NCI-H2196 (cell line): ENCODE data around the gene POLL.
"Not testable (repeated sequence)": the region's sequence is repeated elsewhere in the genome, so short reads cannot be mapped to it uniquely, and the experiment has no call there.

Source experiments
- DNase-seq: peaks from one replicate; lab custom pipeline; 2025; ENCODE audit not compliant: unreplicated experiment; lab: John Stamatoyannopoulos, UW

POLL gene

DNA sequence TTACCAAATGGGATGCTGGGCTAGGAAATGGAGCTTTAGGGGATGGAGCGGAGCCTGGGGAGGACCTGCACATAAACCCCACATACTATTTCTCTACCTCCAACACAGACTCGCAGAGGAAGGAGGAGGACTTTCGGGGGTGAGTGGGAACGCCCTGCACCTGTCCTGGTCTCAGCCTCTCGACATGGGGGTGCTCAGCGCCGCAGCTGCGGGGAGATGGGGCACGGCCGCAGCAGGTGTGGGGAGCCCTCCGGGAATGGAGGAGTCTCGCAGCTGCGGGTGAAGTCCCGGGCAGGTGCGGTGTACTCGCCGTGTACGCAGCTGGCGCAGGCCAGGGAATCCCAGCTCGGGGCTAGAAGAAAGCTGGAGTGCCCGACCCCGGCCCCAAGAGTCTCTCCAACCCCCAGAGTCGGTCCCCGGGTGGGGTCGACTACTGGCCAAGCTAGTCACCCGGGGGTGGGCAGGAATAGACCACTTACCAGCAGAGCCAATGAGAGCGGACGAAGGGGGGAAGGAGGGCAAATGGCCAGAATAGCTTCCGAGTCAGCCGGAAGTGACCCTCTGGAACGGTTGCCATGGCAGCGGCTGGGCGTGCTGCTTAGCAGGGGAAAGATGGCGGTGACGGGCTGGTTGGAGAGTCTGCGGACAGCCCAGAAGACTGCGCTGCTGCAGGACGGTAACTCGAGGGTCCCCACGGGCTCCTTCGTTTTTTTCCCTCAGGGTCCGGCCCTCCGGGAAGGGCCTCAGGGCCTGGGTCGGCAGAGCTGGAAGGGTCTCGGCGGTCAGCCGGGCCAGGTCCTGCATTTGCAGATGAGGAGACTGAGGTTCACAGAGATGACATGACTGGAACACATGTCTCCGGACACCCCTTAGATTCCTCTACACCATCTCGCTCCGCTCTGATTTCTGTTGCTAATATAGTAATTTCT is at the start of gene POLL, which contains the start of gene DPCD:
Gene POLL (minus strand): TSS at position 533 of the 929 bp plus-strand sequence. CDS start 897 bp downstream, outside the sequence.
Gene DPCD (plus strand): TSS at position 597 of the 929 bp plus-strand sequence. CDS start 16 bp downstream, at position 613.
- DNase-seq = peak; percentile 87

DNA sequence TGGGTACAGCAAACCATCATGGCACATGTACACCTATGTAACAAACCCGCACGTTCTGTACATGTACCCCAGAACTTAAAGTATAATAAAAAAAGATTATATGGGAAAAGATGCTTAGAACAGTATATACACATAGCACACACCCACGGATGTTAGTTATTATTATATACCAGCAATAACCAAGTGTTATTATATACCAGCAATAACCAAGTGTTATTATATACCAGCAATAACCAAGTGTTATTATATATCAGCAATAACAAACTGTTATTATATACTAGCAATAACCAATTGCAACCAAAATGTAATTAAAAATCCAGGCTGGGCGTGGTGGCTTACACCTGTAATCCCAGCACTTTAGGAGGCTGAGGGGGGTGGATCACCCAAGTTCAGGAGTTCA is 45.5 kb upstream of the POLL start:
- not testable (repeated sequence) for DNase-seq

DNA sequence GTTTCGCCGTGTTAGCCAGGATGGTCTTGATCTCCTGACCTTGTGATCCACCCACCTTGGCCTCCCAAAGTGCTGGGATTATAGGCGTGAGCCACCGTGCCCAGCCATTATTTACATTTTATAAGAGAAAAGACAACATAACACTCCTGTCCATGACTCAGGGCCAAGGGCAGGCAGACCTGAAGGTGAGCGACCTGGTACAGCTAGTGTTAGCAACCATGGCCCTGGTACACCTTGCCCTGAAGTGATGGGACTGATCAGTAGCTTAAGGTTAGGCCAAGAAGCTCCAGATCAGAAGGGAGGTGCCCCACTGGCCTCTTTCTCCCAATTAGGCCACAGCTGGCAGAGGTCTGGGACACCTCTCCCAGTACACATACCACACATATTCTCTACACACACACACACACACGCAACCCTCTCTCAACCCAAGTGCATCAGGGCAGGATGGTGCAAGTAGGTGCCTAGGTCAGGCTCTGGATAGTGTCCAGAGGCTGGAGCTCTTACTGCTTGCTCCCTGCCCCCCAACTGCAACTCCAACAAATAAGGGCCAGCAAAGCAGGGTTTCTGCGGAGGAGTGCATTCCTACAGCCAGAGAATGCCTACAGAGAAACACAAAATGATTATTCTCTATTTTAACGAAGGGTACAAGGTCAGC is 43.9 kb upstream of the POLL start:
- no peak for DNase-seq

DNA sequence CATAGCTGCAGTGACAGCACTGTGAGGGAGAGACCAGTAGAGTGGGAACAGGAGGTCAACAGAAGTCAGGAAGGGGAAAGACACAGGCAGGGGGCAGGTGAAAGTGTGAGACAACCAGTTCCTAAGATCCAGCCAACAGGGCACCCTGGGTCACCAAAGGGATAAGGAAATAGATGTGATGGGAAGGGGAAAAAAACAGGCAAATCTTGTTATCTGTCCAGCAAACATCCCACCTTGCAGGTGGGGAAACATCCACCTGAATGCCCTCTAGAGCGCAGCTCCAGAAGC is 42.5 kb upstream of the POLL start:
- no peak for DNase-seq

- no peak for DNase-seq
Measured at GRCh38 chr10:101629837-101630632, 42.0 kb upstream of the POLL start.

DNA sequence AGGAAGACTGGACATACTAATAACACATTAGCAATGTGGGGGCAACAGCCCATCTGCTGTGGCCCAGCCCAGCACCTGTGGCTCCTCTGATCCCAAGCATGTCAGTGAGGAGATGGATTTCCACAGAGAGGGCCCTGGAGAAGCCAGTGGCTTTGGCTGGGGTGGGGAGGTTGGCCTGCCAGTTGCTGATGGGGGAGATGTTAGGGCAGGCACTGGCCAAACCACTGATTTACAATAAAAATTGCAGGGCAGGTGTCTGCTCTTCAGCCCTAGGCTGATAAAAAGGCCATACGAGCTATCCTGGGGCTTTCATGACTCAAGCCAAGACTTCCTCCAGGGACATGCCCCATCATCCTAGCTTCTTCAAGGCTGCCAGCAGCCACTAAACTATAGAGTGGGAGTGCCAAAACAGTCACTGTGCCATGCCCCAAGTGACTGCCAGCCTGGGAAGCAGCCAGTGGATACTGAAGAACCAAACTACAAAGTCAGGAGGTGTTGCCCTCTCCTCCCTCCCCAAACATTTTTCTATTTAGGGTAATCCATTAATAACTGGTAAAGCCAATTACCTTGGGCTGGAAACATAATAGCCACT is 37.9 kb upstream of the POLL start:
- peak; percentile 0 for DNase-seq

DNA sequence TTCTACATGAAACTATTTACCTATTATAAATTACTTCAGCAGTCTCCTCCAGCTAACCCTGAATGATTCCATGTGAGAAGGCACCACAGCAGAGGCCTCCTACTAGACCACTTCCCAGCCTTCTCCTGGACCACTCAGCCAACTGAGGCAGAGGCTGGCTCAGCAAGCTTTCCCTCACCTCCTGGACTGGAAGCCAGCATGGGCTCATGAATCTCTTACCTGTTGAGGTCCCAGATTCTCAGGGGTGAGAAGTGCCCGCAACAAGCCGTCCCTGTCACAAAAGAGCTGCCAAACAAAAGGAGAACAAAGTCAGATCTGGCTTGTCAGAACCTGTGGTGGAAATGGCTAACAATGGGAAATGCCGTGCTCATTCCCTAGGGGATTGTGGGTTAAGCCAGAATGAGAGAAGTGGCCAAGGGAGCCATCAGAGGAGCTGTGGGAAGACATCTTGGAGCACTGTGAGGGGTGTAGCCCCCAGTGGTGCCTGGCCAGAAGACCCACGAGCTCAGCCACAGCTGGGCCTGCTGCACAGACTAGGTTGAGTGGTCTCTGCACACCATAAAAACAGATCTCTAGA is 36.6 kb upstream of the POLL start:
- DNase-seq = no peak

- no peak for DNase-seq
Measured at GRCh38 chr10:101623528-101623927, 35.5 kb upstream of the POLL start.

DNA sequence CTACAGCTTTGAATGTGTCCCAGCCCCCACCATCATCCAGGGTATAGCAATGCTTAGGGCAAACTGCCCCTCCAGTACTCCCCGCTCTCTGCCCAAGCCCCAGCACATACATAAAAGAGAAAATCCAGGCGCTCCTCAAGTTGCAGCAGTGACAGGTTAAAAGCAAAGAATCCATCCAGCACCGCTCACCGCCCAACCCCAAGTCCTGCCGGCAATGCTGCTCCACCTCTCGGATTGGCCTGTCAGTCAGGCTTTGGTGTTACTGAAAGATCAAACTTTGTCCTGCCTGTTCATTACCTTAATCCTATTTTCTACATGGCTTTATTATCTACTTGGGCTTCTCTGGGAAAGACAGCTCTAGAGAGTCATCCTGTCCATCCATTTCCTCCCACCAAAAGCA is 31.9 kb upstream of the POLL start:
- DNase-seq = no peak

DNA sequence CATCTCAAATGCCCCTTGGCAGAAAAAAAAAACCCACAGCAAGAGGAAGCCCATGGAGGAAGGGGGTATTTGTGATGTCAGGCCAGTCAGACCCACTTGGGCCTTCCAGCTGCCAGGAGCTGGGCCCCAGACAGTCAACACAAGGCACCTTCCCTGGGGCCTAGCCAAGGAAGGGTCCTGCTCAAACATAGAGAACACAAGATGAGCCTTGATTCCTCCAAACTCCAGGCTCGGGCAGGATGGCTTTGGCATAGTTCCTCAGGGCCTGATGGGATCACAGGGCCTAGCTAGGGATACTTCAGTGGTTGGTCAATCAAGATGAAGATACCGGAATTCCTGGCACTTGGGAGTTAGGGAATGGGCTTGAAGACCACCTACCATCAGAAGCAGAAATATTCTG is 30.8 kb upstream of the POLL start:
- DNase-seq = no peak

DNA sequence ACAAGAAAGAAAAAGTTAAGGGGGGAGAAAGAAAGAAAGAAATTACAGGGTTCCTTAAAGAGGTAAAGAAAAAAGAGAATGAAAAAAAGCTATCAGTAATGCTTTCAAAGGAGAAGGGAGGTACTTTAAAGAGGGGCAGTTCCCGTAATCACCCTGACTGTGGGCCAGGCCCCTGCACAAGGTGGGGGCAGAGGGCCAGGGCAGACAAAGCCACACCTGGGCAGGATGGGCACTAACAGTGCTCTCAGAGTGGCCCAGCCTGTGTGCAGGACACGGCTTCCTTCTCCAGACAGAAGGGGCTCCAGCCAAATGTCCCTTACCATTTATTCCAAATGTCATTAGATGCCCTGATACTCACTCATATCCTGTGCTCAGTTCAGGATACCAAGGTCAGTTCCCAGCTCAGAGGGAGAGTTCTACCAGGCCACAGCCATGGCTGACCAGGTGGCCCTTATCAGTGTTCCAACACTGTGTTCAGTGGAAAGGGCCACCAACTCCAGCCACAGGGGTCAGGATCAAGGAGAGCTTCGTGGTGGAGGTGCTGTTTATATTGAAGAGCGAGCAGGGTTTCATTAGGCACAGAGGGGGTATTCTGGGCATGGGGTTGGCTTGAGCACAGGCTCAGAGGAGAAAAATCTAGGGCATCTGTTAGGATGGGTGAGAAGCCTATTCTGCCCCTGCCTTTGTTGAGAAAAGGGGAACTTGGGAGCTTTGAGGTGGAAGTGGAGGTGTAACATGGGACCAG is 29.9 kb upstream of the POLL start:
- no peak for DNase-seq

- no peak for DNase-seq
Measured at GRCh38 chr10:101617102-101617823, 29.2 kb upstream of the POLL start.

- no peak for DNase-seq
Measured at GRCh38 chr10:101616415-101617101, 28.5 kb upstream of the POLL start.

GRCh38 chr10:101615525-101616116 is 27.6 kb upstream of the POLL start:
- DNase-seq = no peak

DNA sequence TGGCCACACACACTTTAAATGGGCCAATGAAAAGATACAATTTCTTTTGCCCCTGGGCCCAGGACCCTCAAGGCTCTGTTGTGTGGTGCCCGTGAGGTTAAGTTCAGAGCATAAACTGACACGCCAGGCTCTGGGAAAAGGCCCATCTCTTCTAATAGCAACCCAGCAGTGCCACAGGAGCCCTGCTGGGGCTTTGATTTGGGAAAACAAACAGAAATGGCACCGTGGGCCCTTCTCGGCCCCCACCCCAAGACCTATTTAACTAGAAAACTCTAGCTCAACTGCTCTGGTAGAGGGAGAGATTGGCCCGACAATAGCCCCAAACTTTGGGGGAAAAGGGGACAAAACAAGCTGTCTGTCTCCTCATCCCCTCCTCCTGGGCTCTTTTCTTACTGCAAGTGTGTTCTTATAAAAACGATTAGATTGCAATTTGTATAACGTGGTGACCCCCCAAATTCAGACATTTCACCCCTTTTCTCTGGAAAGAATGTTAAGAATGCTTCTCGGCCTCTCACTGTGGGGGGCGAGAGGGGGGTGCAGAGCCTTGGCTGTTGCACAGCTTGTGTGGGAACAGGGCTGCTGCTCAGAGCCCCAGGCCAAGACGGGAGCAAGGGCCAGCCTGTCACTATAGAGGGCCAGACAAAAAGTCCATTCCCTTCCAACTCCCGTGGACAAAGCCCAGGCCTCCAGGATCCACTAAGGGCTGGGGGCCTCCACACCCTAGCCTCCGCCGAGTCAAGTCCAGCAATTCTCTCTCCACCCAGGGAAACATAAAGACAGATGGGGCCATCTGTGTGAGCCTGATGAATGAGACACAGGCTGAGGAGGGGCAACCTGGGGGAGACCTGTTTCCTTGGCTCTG is 26.8 kb upstream of the POLL start:
- no peak for DNase-seq

DNA sequence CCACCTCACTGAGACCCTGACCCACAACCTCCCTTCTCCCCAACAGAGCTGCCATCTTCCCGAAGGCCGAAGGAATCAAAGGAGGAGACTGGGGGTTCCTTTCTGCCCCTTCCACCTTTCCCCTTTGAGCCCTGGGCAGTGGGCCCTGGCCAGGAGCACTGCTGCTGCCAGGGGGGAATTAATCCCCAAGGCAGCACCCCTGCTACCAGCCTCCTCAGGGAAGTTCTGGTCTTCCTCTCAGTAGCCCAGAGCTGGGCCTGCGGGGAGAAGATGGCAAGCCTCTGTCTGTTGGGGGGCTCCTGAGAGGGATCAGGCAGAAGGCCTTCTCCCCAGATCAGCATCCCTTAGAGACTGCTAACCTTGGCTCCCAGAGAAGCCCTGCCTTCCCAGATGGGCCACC is 25.6 kb upstream of the POLL start:
- DNase-seq = no peak

- DNase-seq = no peak
Measured at GRCh38 chr10:101612872-101613271, 24.8 kb upstream of the POLL start.

- DNase-seq = no peak
Measured at GRCh38 chr10:101612086-101612485, 24.0 kb upstream of the POLL start.
